GM12801 (cell line): ENCODE data around the gene UBL5.

ENCODE experiments used
- TF ChIP-seq, protein P1 (sequence below): IDR thresholded peaks from one replicate; pipeline ENCODE4 v1.5.1; 2011; ENCODE audit warnings: control low read depth; ENCODE audit not compliant: insufficient read length; ENCODE audit errors: extremely low read depth

UBL5 gene

GRCh38 chr19:9834307-9834725 lies 6.6 kb downstream of the UBL5 start:
- TF ChIP-seq, protein P1, sequence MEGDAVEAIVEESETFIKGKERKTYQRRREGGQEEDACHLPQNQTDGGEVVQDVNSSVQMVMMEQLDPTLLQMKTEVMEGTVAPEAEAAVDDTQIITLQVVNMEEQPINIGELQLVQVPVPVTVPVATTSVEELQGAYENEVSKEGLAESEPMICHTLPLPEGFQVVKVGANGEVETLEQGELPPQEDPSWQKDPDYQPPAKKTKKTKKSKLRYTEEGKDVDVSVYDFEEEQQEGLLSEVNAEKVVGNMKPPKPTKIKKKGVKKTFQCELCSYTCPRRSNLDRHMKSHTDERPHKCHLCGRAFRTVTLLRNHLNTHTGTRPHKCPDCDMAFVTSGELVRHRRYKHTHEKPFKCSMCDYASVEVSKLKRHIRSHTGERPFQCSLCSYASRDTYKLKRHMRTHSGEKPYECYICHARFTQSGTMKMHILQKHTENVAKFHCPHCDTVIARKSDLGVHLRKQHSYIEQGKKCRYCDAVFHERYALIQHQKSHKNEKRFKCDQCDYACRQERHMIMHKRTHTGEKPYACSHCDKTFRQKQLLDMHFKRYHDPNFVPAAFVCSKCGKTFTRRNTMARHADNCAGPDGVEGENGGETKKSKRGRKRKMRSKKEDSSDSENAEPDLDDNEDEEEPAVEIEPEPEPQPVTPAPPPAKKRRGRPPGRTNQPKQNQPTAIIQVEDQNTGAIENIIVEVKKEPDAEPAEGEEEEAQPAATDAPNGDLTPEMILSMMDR, result no peak

DNA sequence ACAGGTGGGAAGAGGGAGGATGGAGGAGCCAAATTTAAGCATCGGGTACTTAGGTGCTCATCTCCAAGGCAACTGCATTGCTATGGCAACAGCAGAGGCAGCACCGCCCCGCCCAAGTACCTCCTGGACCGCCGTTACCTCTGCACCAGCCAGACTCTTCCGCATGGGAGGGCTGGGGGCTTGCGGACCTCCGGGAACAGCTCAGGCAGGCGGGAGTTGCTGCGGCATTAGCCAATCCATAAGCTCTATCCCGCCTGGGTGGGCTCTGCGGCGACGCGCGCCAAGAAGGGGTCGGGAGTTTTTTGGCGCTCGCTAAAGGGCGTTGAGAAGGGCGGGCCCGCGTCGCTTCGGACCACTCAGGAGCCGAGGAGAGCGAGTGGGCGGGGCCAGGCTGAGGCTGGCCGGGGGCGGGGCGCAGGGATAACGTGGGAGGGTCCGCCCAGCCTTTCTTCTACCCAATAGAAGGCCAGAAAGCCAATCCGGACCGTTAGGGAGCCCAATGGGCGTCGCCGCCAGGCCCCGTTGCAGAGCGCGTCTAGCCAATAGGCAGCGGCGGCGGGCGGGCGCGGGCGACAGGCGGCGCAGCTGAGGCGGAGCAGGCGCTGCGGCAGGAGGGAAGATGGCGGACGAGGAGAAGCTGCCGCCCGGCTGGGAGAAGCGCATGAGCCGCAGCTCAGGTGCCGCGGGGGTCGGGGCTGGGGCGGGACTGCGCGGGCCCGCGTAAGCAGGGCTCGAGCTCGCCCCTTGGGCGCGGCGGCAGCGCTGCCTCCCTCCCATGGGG lies 7.2 kb downstream of the UBL5 start, which contains the start of gene PIN1:
PIN1 (plus strand) TSS at position 593 of the 781 bp plus-strand sequence; CDS start at position 620, 27 bp downstream.
- TF ChIP-seq, protein P1, result no peak

- TF ChIP-seq, protein P1, result no peak
Measured at GRCh38 chr19:9835507-9835949, 7.8 kb downstream of the UBL5 start.

GRCh38 chr19:9836021-9836420 lies 8.3 kb downstream of the UBL5 start:
- TF ChIP-seq, protein P1, result no peak

- TF ChIP-seq, protein P1, result no peak
Measured at GRCh38 chr19:9838324-9838723, 10.6 kb downstream of the UBL5 start.

DNA sequence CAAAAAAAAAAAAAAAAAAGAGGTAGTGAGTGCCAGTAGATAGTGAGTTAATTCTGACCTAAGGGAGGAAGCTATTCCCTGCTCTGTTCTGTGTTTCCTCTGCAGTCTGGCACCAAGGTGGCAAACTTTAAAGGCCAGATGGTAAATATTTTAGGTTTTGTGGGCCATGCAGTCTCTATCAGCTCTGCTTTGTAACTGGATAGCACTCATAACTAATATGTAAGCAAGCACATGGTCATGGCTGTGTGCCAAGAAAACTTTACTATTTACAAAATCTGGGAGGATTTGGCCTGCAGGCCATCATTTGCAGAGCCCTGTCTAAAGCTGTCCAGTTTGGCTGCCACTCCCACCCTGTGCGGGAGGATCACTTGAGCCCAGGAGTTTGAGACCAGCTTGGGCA lies 11.7 kb downstream of the UBL5 start:
- TF ChIP-seq, protein P1, result no peak

GRCh38 chr19:9842834-9843625 lies 15.3 kb downstream of the UBL5 start:
- TF ChIP-seq, protein P1, result no peak
